HG02623 (cell line): ENCODE results near the gene PDPR.
A peak's percentile ranks its signal among the peaks of the same experiment; 100 is the strongest.
"Not testable (repeated sequence)": the region's sequence is repeated elsewhere in the genome, so short reads cannot be mapped to it uniquely, and the experiment has no call there.

Experiments
- ATAC-seq: cut with Tn5 transposase; IDR thresholded peaks from one replicate; pipeline ENCODE4 v1.9.1; 2021; ENCODE audit warnings: moderate library complexity; ENCODE audit not compliant: unreplicated experiment

PDPR gene

GRCh38 chr16:70113982-70114826, at the start of gene PDPR:
Gene PDPR (plus strand): TSS chr16:70114332. CDS start chr16:70120493, 6,161 bp downstream.
- ATAC-seq, result peak; percentile 89

- peak; percentile 10 for ATAC-seq
Observed at GRCh38 chr16:70064841-70065370, 49.2 kb upstream of the PDPR start.

- ATAC-seq, result peak; percentile 28
Observed at GRCh38 chr16:70065376-70065745, 48.8 kb upstream of the PDPR start.

DNA sequence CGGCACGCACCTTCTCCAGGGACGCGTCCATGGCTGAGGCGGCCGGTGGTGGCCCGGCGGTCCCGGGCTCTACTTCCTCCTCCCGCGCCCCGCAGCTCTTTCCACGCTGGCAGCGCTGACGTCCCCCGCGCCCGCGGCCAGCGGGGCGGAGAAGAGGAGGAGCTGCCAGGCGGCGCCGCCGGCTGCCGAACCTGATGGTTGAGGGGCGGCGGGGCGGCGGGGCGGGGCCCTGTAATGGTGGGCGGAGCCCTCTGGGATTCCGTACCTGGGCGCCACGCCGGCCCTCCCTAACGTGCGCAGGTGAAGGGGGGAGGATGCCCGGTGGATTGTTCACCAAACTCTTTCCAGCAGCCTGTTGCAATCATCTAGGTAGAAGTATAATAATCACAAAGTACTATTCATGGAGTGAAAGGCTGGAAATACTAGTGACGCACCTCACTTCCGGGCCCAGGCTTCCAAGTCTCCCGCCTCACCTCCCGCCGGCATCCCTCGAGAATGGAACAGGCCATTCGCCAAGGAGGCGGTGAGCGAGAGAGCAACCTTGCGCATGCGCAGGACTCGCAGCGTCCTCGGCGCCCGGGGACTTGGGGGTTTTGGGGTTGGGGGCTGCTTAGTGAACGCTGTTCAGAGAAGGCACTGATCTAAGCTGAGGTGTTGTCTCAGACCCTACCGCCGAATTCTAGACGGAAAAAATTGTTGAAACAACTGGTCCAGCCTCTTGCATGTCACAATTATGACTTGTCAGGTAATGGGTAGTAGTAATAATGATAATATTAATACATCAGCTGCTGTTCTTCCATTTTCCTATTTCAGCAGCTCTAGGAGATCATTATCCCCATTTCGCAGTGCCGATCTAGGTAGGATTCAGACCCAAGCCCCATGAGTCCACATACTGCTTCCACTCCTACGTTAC, 48.1 kb upstream of the PDPR start:
- peak; percentile 85 for ATAC-seq

- not testable (repeated sequence) for ATAC-seq
Observed at GRCh38 chr16:70066751-70067150, 47.4 kb upstream of the PDPR start.

- ATAC-seq, result not testable (repeated sequence)
Observed at GRCh38 chr16:70079081-70079480, 35.1 kb upstream of the PDPR start.

DNA sequence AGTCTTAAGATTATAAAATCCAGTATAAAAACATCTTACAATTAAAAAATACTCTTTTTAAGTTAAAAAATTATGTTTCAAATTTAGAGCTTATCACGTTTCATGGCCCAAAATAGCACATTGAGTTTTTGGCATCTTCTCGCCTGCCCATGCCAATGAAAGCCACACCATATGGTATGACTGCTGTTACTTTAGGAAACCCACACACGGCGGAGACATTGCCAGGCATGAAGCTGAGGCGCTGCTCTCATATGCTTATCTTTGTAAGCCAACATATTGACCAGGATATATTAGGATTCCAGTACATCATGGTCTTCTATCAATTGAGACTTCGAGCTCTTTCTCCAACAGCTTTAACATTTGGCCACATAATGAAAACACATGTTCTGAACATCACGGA, 32.9 kb upstream of the PDPR start:
- not testable (repeated sequence) for ATAC-seq

DNA sequence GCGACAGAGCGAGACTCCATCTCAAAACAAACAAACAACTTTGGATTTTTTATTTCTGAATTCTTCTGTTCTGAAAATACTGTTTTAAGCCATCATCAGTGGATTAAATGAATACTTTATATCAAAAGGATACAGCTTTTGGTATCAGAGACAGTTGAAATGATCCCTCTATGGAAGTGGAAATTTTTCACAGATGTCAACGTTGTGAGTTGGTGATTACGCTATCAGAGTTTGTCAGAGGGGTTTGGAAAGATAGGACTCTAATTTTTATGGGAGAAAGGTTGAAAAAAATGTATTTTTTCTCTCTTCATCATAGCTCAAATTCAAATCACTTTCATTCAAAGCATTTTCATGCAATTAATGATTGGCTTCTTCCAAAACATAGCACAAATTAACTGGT, 30.2 kb upstream of the PDPR start:
- ATAC-seq, result not testable (repeated sequence)

GRCh38 chr16:70088160-70088559, 26.0 kb upstream of the PDPR start:
- ATAC-seq, result not testable (repeated sequence)

DNA sequence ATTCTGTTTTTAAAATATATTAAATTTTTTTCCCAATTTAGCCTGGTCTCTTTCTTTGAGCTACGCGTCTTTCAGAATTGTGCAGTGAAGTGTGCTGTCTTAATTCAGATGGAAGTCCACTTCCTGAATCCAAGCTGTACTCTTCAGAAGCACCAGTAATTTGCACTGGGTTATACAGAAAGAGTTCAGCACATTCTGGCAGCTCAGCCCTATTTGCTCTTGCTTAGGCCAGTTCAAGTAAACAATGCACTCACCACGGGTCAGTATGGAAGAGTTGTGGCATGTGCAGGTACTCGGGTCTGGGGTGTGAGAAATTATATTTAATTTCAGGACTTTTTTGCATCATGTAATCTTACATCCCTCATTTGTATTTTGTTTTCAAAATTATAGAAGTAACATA, 25.3 kb upstream of the PDPR start:
- not testable (repeated sequence) for ATAC-seq

- not testable (repeated sequence) for ATAC-seq
Observed at GRCh38 chr16:70089289-70089688, 24.8 kb upstream of the PDPR start.

GRCh38 chr16:70091104-70091503, 23.0 kb upstream of the PDPR start:
- not testable (repeated sequence) for ATAC-seq

DNA sequence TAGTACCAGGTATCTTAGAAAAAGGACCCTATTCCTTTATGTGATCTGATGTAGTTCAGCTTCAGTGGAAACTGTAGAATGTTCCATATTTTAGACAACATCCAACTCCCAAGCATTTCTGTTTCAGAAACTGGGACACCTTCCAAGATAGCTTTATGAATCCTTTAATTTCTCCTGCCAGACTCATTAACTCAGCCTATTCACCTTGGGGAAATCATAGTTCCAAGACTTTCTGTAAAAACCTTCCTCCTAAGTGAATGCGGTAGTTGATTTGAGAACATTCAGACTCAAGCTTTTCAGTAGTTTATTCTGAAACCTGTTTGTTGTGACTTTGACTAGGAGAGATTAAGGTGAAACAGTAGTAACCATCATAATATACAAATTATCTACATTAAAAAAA, 20.0 kb upstream of the PDPR start:
- not testable (repeated sequence) for ATAC-seq

- not testable (repeated sequence) for ATAC-seq
Observed at GRCh38 chr16:70109583-70110279, 4.4 kb upstream of the PDPR start.

DNA sequence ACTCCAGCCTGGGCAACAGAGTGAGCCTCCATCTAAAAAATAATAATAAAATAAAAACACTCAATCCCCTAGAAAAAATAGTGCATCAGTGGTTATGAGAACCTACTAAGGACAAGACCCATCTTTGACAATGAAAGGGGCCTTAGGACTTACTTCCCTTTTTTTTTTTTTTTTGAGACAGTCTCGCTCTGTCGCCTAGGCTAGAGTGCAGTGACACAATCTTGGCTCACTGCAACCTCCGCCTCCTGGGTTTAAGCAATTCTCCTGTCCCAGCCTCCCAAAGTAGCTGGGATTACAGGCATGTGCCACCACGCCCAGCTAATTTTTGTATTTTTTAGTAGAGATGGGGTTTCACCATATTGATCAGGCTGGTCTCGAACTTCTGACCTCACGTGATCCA, 2.0 kb upstream of the PDPR start:
- ATAC-seq, result not testable (repeated sequence)

DNA sequence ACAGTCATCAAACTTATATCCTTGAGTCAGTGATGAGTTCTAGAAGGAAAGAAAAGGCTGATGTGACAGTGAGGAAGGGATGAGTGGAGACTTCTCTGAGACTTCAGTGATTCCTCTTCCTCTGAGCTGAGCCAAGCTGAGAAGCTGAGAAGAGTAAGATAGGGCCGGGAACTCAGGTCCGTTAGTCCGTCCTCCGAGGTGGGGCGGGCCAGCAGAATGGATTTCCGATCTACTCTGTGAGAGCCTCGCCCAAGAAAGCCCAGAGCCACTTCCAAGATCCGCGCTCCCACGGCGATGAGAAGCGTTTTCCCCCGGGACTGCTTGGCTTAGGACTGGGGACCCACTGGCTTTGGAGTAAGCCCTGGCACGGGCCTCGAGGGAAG, 542 bp upstream of the PDPR start:
- ATAC-seq, result peak; percentile 9

- not testable (repeated sequence) for ATAC-seq
Observed at GRCh38 chr16:70118354-70118753, 4.2 kb downstream of the PDPR start.

DNA sequence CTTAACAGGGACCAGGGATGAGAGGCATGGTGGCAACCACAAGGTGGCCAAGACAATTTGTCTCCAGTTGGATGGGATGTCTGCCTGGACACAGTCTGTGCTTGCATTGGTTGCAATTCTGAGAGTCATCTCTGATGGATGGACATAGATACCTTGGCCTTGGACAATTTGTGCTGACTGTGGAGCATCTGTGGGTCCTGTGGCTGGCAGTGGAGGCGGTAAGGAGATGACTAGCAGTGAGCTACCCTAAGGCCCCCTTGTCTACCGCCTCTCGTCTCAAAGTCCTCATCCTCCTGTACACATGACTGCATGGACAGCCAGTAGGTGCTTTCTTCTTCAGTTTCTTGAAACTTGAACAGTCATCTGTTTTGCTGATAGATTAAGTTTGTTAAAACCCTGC, 4.6 kb downstream of the PDPR start:
- not testable (repeated sequence) for ATAC-seq

DNA sequence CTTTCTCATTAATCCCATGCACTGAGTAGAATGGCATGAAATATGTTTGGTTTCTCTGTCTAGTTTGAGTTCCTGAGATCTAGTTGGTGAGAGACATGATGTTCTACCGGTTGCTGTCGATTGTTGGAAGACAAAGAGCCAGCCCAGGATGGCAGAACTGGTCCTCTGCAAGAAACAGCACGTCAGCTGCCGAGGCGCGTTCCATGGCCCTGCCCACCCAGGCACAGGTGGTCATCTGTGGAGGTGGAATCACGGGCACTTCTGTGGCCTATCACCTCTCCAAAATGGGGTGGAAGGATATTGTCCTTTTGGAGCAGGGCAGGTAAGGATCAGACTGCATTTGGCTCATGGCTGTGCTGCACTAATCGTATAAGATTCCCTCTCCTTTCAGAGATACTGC, 6.3 kb downstream of the PDPR start:
- not testable (repeated sequence) for ATAC-seq

- not testable (repeated sequence) for ATAC-seq
Observed at GRCh38 chr16:70123822-70124221, 9.7 kb downstream of the PDPR start.

DNA sequence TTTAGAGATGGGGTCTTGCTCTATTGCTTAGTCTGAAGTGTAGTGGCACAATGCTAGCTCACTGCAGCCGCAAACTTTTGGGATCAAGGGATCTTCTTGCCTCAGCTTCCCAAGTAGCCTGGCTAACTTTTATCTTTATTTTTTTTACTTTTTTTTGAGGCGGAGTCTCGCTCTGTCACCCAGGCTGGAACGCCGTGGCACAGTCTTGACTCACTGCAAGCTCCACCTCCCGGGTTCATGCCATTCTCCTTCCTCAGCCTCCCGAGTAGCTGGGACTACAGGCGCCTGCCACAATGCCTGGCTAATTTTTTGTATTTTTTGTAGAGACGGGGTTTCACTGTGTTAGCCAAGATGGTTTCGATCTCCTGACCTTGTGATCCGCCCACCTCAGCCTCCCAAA, 12.1 kb downstream of the PDPR start:
- not testable (repeated sequence) for ATAC-seq
